ENCODE data around the gene TRA2A. TPM values are rescaled to one million over a fixed set of nuclear protein-coding genes. Genes with fewer than 3 reads are reported as not detected.

Gene TRA2A
- total and polyA plus RNA-seq, 9 of the 15 experiments (the other 6 are each of a cell fraction or from before 2014, with no cell fraction given): 22.7 to 210 (median 73.9) TPM

DNA sequence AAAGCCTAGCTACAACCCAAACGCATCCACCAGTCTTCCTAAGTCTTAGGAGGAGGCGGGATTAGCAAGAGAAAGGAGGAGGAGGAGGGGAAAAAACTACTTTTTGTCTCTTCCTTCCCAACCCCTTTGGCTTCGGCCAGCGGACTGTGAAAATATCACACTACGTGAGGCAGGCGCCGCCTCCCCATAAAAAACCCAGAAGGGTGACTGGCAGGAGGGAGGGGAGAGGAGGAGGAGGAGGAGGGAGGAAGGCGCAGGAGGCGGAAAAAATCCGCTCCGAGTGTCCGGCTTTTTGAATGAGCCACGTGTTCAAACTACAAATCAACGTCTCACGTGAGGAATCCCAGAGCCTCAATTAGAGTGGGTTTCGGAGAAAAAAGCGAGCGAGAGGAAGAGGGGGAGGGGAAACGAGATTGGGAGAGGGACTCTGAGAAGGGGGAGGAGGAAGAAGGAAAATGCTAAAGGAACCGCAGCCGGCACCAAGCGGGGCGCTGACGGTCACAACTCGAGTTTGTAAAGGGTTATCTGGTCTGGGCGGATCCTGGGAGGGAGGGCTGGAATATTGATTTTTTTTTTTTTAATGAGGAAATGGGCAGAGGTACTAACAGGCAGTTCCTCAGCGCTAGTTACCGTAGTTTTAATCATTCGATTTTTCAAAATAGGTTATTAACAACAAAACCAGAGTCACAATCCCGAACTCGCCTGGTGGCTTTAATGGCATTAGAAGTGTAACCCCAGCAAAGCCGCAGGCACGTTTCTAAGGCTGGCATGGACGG lies 61.3 kb downstream of the TRA2A start, which contains the start of gene IGF2BP3 (continued):
- TF ChIP-seq ZNF780A (CRISPR knock-in tag; IDR thresholded peaks at IDR 0.05) (no peak), ZNF695 (CRISPR knock-in tag; IDR thresholded peaks at IDR 0.05) (no peak), FOXP1 (CRISPR knock-in tag; IDR thresholded peaks at IDR 0.05) (no peak; the same call in 1 of the 2 replicates), BMI1 (IDR thresholded peaks at IDR 0.05; ENCODE audit: low read length) (no peak), FOXA1 (IDR thresholded peaks at IDR 0.05; ENCODE audit: borderline replicate concordance) (no peak), ARID2 (IDR thresholded peaks at IDR 0.05) (no peak), STAT5A (IDR thresholded peaks at IDR 0.05; ENCODE audit: borderline replicate concordance, low read length) (peak; percentile 83), MECOM (CRISPR knock-in tag; IDR thresholded peaks at IDR 0.05) (no peak; the same call in 1 of the 2 replicates), ZNF217 (CRISPR knock-in tag; IDR thresholded peaks at IDR 0.05) (no peak), NBN (IDR thresholded peaks at IDR 0.05; ENCODE audit: low read depth) (peak; percentile 99), COPS2 (conservative IDR thresholded peaks at IDR 0.05) (no peak), SAFB2 (IDR thresholded peaks at IDR 0.05; ENCODE audit: borderline replicate concordance, low read depth, low read length, severe bottlenecking) (no peak), DDX20 (tag; IDR thresholded peaks at IDR 0.05; ENCODE audit: low read depth) (no peak), ZBTB8A (IDR thresholded peaks at IDR 0.05; ENCODE audit: partially characterized antibody) (no peak), ZC3H8 (IDR thresholded peaks at IDR 0.05) (no peak), BACH1 (tag; IDR thresholded peaks at IDR 0.05) (no peak; the same call in 1 of the 2 replicates), POLR2H (tag; IDR thresholded peaks at IDR 0.05; ENCODE audit: low read depth) (peak; percentile 67), ZFPM2 (CRISPR knock-in tag; IDR thresholded peaks at IDR 0.05) (no peak), ZNF431 (CRISPR knock-in tag; IDR thresholded peaks at IDR 0.05) (no peak), GTF2E2 (tag; IDR thresholded peaks at IDR 0.05) (peak; percentile 87)
- TF ChIP-seq, protein P1, sequence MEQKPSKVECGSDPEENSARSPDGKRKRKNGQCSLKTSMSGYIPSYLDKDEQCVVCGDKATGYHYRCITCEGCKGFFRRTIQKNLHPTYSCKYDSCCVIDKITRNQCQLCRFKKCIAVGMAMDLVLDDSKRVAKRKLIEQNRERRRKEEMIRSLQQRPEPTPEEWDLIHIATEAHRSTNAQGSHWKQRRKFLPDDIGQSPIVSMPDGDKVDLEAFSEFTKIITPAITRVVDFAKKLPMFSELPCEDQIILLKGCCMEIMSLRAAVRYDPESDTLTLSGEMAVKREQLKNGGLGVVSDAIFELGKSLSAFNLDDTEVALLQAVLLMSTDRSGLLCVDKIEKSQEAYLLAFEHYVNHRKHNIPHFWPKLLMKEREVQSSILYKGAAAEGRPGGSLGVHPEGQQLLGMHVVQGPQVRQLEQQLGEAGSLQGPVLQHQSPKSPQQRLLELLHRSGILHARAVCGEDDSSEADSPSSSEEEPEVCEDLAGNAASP (IDR thresholded peaks at IDR 0.05): no peak
- TF ChIP-seq, protein P2, sequence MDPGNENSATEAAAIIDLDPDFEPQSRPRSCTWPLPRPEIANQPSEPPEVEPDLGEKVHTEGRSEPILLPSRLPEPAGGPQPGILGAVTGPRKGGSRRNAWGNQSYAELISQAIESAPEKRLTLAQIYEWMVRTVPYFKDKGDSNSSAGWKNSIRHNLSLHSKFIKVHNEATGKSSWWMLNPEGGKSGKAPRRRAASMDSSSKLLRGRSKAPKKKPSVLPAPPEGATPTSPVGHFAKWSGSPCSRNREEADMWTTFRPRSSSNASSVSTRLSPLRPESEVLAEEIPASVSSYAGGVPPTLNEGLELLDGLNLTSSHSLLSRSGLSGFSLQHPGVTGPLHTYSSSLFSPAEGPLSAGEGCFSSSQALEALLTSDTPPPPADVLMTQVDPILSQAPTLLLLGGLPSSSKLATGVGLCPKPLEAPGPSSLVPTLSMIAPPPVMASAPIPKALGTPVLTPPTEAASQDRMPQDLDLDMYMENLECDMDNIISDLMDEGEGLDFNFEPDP (CRISPR knock-in tag; IDR thresholded peaks at IDR 0.05): no peak
- TF ChIP-seq, protein P3, sequence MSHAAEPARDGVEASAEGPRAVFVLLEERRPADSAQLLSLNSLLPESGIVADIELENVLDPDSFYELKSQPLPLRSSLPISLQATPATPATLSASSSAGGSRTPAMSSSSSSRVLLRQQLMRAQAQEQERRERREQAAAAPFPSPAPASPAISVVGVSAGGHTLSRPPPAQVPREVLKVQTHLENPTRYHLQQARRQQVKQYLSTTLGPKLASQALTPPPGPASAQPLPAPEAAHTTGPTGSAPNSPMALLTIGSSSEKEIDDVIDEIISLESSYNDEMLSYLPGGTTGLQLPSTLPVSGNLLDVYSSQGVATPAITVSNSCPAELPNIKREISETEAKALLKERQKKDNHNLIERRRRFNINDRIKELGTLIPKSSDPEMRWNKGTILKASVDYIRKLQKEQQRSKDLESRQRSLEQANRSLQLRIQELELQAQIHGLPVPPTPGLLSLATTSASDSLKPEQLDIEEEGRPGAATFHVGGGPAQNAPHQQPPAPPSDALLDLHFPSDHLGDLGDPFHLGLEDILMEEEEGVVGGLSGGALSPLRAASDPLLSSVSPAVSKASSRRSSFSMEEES (CRISPR knock-in tag; IDR thresholded peaks at IDR 0.05): peak; percentile 23; the same call in 1 of the 2 replicates
- TF ChIP-seq, protein P4, sequence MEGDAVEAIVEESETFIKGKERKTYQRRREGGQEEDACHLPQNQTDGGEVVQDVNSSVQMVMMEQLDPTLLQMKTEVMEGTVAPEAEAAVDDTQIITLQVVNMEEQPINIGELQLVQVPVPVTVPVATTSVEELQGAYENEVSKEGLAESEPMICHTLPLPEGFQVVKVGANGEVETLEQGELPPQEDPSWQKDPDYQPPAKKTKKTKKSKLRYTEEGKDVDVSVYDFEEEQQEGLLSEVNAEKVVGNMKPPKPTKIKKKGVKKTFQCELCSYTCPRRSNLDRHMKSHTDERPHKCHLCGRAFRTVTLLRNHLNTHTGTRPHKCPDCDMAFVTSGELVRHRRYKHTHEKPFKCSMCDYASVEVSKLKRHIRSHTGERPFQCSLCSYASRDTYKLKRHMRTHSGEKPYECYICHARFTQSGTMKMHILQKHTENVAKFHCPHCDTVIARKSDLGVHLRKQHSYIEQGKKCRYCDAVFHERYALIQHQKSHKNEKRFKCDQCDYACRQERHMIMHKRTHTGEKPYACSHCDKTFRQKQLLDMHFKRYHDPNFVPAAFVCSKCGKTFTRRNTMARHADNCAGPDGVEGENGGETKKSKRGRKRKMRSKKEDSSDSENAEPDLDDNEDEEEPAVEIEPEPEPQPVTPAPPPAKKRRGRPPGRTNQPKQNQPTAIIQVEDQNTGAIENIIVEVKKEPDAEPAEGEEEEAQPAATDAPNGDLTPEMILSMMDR (IDR thresholded peaks at IDR 0.05 in 2 of 3, conservative IDR thresholded peaks at IDR 0.05 in 1 of 3; ENCODE audit: insufficient read depth in 2 of 3, low read depth in 1 of 3, low read length in 3 of 3): 0 out of 6 replicates have a peak, but pooled peaks of 2 of the 3 experiments have one; percentile 3 to 16

Measured in K562 (cell line).